ENCODE results near the gene TUT1.

DNA sequence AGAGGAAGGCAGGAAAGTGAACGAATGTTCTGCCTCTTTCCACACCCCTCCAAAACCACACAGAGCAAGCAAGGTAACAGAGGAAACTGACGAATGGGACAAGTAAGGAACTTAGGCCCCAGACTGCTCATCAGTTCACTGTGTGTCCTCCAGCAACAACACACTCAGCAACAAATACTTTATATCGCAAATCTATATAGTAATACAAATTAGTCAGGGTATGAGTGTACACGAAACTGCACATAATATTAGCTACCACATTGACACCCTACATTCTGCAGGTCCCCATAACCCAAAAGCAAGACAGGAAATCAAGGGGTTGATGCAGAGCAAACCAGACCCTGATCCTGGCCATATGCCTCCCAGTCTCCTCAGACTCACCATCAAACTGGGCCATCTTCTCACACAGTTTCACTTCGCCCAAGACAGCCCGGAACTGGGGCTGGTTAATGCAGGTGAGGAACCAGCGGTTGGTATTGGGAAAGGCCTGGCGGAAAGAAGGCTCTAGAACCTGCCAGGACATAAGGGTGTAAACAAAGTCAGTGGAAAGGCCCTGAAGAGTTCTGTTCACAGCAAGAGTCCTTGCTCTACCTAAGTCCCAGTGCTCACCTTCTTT lies 24.2 kb downstream of the TUT1 start:
- TF ChIP-seq POLR2A (IDR thresholded peaks at IDR 0.05), result no peak
- TF ChIP-seq, protein P1, sequence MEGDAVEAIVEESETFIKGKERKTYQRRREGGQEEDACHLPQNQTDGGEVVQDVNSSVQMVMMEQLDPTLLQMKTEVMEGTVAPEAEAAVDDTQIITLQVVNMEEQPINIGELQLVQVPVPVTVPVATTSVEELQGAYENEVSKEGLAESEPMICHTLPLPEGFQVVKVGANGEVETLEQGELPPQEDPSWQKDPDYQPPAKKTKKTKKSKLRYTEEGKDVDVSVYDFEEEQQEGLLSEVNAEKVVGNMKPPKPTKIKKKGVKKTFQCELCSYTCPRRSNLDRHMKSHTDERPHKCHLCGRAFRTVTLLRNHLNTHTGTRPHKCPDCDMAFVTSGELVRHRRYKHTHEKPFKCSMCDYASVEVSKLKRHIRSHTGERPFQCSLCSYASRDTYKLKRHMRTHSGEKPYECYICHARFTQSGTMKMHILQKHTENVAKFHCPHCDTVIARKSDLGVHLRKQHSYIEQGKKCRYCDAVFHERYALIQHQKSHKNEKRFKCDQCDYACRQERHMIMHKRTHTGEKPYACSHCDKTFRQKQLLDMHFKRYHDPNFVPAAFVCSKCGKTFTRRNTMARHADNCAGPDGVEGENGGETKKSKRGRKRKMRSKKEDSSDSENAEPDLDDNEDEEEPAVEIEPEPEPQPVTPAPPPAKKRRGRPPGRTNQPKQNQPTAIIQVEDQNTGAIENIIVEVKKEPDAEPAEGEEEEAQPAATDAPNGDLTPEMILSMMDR (IDR thresholded peaks at IDR 0.05 in 4 of 5, conservative IDR thresholded peaks at IDR 0.05 in 1 of 5), result no peak

Data from gastrocnemius medialis (tissue), 4 donors.